Lower leg skin (tissue), 3 donors: ENCODE measurements around the gene CCKAR.

Experiments used
- POLR2A ChIP-seq, 2 donors: fragments of 450-650 bp; IDR thresholded peaks; one replicate each; pipeline ENCODE4 v1.6.1; 2016 to 2017; ENCODE audit warnings: antibody characterized with exemption in 2 of 2, mild to moderate bottlenecking in 1 of 2, moderate library complexity in 1 of 2
- TF ChIP-seq, protein P1 (sequence below), 3 donors: fragments of 450-650 bp; IDR thresholded peaks; one replicate each; pipeline ENCODE4 v1.5.1; 2016; ENCODE audit warnings: antibody characterized with exemption in 3 of 3, mild to moderate bottlenecking in 3 of 3, moderate library complexity in 2 of 3

- TF ChIP-seq POLR2A (IDR thresholded peaks at IDR 0.05): no peak
- TF ChIP-seq, protein P1, sequence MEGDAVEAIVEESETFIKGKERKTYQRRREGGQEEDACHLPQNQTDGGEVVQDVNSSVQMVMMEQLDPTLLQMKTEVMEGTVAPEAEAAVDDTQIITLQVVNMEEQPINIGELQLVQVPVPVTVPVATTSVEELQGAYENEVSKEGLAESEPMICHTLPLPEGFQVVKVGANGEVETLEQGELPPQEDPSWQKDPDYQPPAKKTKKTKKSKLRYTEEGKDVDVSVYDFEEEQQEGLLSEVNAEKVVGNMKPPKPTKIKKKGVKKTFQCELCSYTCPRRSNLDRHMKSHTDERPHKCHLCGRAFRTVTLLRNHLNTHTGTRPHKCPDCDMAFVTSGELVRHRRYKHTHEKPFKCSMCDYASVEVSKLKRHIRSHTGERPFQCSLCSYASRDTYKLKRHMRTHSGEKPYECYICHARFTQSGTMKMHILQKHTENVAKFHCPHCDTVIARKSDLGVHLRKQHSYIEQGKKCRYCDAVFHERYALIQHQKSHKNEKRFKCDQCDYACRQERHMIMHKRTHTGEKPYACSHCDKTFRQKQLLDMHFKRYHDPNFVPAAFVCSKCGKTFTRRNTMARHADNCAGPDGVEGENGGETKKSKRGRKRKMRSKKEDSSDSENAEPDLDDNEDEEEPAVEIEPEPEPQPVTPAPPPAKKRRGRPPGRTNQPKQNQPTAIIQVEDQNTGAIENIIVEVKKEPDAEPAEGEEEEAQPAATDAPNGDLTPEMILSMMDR (IDR thresholded peaks at IDR 0.05): no peak
Measured at GRCh38 chr4:26431461-26432180, 58.7 kb downstream of the CCKAR start.
